SK-N-MC (cell line): Measurements from ENCODE around the gene GNS.

ENCODE experiments used
- EZH2 ChIP-seq: fragments of 200-600 bp; sonication (generic); IDR thresholded peaks from one replicate; pipeline ENCODE4 v1.6.1; 2017; ENCODE audit warnings: antibody characterized with exemption
- FOXP2 ChIP-seq: optimal IDR thresholded peaks from 2 replicates; pipeline ENCODE3; 2011; ENCODE audit warnings: mild to moderate bottlenecking, moderate library complexity; ENCODE audit not compliant: insufficient read depth; ENCODE audit errors: extremely low read length, control extremely low read depth
- POLR2AphosphoS5 ChIP-seq: IDR thresholded peaks from 2 replicates; pipeline ENCODE4 v1.6.1; 2012; ENCODE audit warnings: mild to moderate bottlenecking, low read depth, low read length, borderline replicate concordance

GRCh38 chr12:64699504-64700115, 59.6 kb downstream of the GNS start:
- TF ChIP-seq POLR2AphosphoS5 = no peak
- no peak for TF ChIP-seq EZH2
- TF ChIP-seq FOXP2 = no peak
